HepG2 (cell line): ENCODE data around the gene OR52E1.

Source experiments
- CTCF ChIP-seq: sonication (generic); formaldehyde crosslinking; IDR thresholded peaks from 2 replicates; pipeline ENCODE4 v1.5.0; 2020; ENCODE audit warnings: mild to moderate bottlenecking, missing genetic modification reagents, moderate library complexity
- DPF2 ChIP-seq: sonication (generic); formaldehyde crosslinking; IDR thresholded peaks from 2 replicates; pipeline ENCODE4 v1.4.0; 2020; ENCODE audit warnings: mild to moderate bottlenecking, low read depth, missing genetic modification reagents, borderline replicate concordance
- ETV6 ChIP-seq: sonication (generic); formaldehyde crosslinking; conservative IDR thresholded peaks from 2 replicates; pipeline ENCODE4 v1.4.0; 2020; ENCODE audit warnings: missing genetic modification reagents
- HDAC6 ChIP-seq: fragments of 200-600 bp; sonication (generic); IDR thresholded peaks from 2 replicates; pipeline ENCODE4 v1.7.0; 2017; ENCODE audit warnings: mild to moderate bottlenecking, antibody characterized with exemption, low read length, low read depth
- IRX3 ChIP-seq: sonication (generic); formaldehyde crosslinking; IDR thresholded peaks from 2 replicates; pipeline ENCODE4 v1.8.1; 2023; ENCODE audit warnings: mild to moderate bottlenecking, low read depth, missing genetic modification reagents, borderline replicate concordance
- NR2F6 ChIP-seq, 2 experiments: IDR thresholded peaks; 2 replicates each; pipeline ENCODE4 v1.6.1; 2016; ENCODE audit warnings: antibody characterized with exemption in 1 of 2, mild to moderate bottlenecking in 1 of 2
- PBX3 ChIP-seq: sonication (generic); formaldehyde crosslinking; IDR thresholded peaks from 2 replicates; pipeline ENCODE4 v1.8.1; 2023; ENCODE audit warnings: missing genetic modification reagents, inconsistent platforms, borderline replicate concordance
- PHF8 ChIP-seq: sonication (generic); formaldehyde crosslinking; IDR thresholded peaks from 2 replicates; pipeline ENCODE4 v1.5.0; 2020; ENCODE audit warnings: missing genetic modification reagents
- RXRA ChIP-seq: sonication (generic); formaldehyde crosslinking; IDR thresholded peaks from 2 replicates; pipeline ENCODE4 v1.5.1; 2020; ENCODE audit warnings: missing genetic modification reagents
- ZFP1 ChIP-seq: IDR thresholded peaks from 2 replicates; pipeline ENCODE4 v1.6.1; 2016
- ZFP36 ChIP-seq: fragments of 150-350 bp; IDR thresholded peaks from 2 replicates; pipeline ENCODE4 v1.6.1; 2018; ENCODE audit warnings: borderline replicate concordance, low read length, low read depth; ENCODE audit not compliant: partially characterized antibody
- ZNF709 ChIP-seq: sonication (generic); formaldehyde crosslinking; IDR thresholded peaks from 2 replicates; pipeline ENCODE4 v1.5.0; 2020; ENCODE audit warnings: mild to moderate bottlenecking, missing genetic modification reagents
- TF ChIP-seq, protein P1 (sequence below): sonication (generic); formaldehyde crosslinking; IDR thresholded peaks from 2 replicates; pipeline ENCODE4 v1.8.1; 2022; ENCODE audit warnings: low read depth, mild to moderate bottlenecking, missing genetic modification reagents

GRCh38 chr11:5102246-5102645, 32.9 kb downstream of the OR52E1 start:
- TF ChIP-seq NR2F6 (IDR thresholded peaks at IDR 0.05): no peak
- no peak for TF ChIP-seq NR2F6 (CRISPR knock-in tag; IDR thresholded peaks at IDR 0.05)
- no peak for TF ChIP-seq ETV6
- TF ChIP-seq ZFP36: no peak
- no peak for TF ChIP-seq ZFP1
- TF ChIP-seq, protein P1, sequence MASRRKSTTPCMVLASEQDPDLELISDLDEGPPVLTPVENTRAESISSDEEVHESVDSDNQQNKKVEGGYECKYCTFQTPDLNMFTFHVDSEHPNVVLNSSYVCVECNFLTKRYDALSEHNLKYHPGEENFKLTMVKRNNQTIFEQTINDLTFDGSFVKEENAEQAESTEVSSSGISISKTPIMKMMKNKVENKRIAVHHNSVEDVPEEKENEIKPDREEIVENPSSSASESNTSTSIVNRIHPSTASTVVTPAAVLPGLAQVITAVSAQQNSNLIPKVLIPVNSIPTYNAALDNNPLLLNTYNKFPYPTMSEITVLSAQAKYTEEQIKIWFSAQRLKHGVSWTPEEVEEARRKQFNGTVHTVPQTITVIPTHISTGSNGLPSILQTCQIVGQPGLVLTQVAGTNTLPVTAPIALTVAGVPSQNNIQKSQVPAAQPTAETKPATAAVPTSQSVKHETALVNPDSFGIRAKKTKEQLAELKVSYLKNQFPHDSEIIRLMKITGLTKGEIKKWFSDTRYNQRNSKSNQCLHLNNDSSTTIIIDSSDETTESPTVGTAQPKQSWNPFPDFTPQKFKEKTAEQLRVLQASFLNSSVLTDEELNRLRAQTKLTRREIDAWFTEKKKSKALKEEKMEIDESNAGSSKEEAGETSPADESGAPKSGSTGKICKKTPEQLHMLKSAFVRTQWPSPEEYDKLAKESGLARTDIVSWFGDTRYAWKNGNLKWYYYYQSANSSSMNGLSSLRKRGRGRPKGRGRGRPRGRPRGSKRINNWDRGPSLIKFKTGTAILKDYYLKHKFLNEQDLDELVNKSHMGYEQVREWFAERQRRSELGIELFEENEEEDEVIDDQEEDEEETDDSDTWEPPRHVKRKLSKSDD (CRISPR knock-in tag): no peak
- no peak for TF ChIP-seq DPF2 (CRISPR knock-in tag)
- TF ChIP-seq CTCF (CRISPR knock-in tag): no peak
- no peak for TF ChIP-seq RXRA (CRISPR knock-in tag)
- TF ChIP-seq PHF8: no peak
- TF ChIP-seq IRX3 (CRISPR knock-in tag): no peak
- no peak for TF ChIP-seq ZNF709 (CRISPR knock-in tag)
- TF ChIP-seq PBX3 (CRISPR knock-in tag): no peak
- no peak for TF ChIP-seq HDAC6
